ENCODE data around the gene HIKESHI.

- TF ChIP-seq POLR2A (IDR thresholded peaks at IDR 0.05) (peak; percentile 20), POLR2AphosphoS5 (IDR thresholded peaks at IDR 0.05) (peak; percentile 85 to 86 (median 85)), CTCF (IDR thresholded peaks at IDR 0.05) (no peak)
These were observed at the start of gene HIKESHI for GRCh38 chr11:86302092-86302793.
